ENCODE measurements around the gene GPR132. TPM values are rescaled to one million over a fixed set of nuclear protein-coding genes. Genes with fewer than 3 reads are reported as not detected.

Gene GPR132
- total RNA-seq, 1 experiment from 2014 or later: 0.10 TPM

DNA sequence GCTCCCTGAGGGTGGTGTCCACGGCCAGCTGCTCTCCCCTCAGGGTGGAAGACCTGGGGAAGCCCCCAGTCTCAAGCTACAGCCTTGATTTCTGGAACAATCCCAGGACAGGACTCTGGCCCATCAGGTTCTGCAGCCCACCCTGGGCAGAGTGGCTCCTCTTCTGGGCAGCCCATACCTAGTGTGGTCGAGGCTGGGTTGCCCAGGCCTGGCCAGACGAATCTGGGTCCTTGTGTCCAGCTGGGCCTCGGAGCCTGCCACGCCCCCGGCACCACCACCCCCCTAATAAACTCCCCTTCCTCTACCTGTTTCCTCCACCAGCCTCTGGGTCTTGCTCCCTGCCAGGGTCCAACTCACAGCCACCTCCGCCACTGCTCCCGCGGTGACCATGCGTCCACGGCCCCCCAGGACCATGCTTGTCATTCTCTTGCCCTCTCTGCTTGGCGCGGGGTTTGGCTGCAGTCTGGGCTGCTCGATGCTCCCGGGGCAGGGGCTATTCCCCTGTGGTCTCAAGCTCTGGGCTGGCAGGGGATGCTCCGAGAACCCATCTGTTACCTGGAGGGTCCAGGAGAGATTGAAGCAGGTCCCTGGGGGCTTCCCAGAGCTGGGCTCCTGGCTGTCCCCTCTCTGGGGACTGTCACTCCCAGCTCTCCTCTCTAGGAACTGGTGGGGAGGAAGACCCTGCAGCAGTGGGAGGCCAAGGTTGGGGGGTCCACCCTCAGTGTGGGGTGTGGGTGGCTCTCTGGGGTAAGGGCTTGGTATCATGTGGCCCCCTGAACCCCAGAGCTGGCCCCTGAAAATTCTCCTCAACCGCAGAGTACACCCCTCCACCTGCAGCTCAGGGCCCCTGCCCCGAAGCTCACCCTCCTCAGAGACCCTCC is 8.7 kb upstream of the GPR132 start:
- Histone ChIP-seq H3K36me3 (ENCODE audit: control insufficient read depth in 1 of 2, insufficient read depth in 2 of 2, low read length in 2 of 2) (no peaks in the 10 kb centered on the region), H4K20me1 (ENCODE audit: insufficient read depth) (no peaks in the 10 kb centered on the region), H3K27ac (ENCODE audit: low read depth, low read length) (no peak overlapping the region), H3K9me2 (ENCODE audit: insufficient read depth) (no peaks in the 10 kb centered on the region), H3K79me2 (ENCODE audit: insufficient read depth, low read length) (no peaks in the 10 kb centered on the region), H3K9me3 (ENCODE audit: control insufficient read depth in 1 of 2, insufficient read depth in 1 of 2, low read depth in 1 of 2, low read length in 2 of 2) (no peaks in the 10 kb centered on the region), H3K27me3 (ENCODE audit: insufficient read depth, low read length) (no peaks in the 10 kb centered on the region), H3K4me2 (ENCODE audit: low read length) (no peak overlapping the region), H3K4me3 (replicated peaks in 1 of 2; ENCODE audit: low read depth in 1 of 2, low read length in 2 of 2) (no peak overlapping the region), H3K9ac (ENCODE audit: low read length) (no peak overlapping the region), H2AFZ (ENCODE audit: low read depth, low read length, poor library complexity, severe bottlenecking) (no peak overlapping the region), H3K4me1 (ENCODE audit: control insufficient read depth in 1 of 2, insufficient read depth in 2 of 2, low read length in 2 of 2) (peaks cover 0 to 14% of the 10 kb centered on the region in 2 experiments; a peak in 2 of 4 replicates)
- ATAC-seq (no peak), DNase-seq (ENCODE audit: low read depth, low spot score) (no peak)
- ChIA-PET CTCF (no interaction called here), RAD21 (ENCODE audit: low non-redundant PET in 1 of 2, low total read pairs in 2 of 2, uncharacterized antibody in 2 of 2, unreplicated experiment in 2 of 2) (no interaction called here), POLR2A (interaction anchor here (1.0 kb wide), 1 partner anchor 10 kb away, joined by 3 read pairs; no protein-coding TSS in a partner anchor)
- no peak for TF ChIP-seq FOSL1 (IDR thresholded peaks at IDR 0.05; ENCODE audit: low read depth)
- TF ChIP-seq, protein P1, sequence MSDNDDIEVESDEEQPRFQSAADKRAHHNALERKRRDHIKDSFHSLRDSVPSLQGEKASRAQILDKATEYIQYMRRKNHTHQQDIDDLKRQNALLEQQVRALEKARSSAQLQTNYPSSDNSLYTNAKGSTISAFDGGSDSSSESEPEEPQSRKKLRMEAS (IDR thresholded peaks at IDR 0.05): no peak
- TF ChIP-seq, protein P2, sequence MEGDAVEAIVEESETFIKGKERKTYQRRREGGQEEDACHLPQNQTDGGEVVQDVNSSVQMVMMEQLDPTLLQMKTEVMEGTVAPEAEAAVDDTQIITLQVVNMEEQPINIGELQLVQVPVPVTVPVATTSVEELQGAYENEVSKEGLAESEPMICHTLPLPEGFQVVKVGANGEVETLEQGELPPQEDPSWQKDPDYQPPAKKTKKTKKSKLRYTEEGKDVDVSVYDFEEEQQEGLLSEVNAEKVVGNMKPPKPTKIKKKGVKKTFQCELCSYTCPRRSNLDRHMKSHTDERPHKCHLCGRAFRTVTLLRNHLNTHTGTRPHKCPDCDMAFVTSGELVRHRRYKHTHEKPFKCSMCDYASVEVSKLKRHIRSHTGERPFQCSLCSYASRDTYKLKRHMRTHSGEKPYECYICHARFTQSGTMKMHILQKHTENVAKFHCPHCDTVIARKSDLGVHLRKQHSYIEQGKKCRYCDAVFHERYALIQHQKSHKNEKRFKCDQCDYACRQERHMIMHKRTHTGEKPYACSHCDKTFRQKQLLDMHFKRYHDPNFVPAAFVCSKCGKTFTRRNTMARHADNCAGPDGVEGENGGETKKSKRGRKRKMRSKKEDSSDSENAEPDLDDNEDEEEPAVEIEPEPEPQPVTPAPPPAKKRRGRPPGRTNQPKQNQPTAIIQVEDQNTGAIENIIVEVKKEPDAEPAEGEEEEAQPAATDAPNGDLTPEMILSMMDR (IDR thresholded peaks at IDR 0.05 in 2 of 3, conservative IDR thresholded peaks at IDR 0.05 in 1 of 3; ENCODE audit: borderline replicate concordance in 1 of 3, insufficient read depth in 1 of 3, low read depth in 2 of 3, low read length in 2 of 3): no peak
- no peak for TF ChIP-seq SRF (IDR thresholded peaks at IDR 0.05; ENCODE audit: low read depth)
- TF ChIP-seq ZNF274 (IDR thresholded peaks at IDR 0.05; ENCODE audit: low read depth, low read length): no peak
- no peak for TF ChIP-seq POLR2A (IDR thresholded peaks at IDR 0.05; ENCODE audit: borderline replicate concordance, extremely low read depth, insufficient read depth, insufficient read length)
- TF ChIP-seq TCF7L2 (IDR thresholded peaks at IDR 0.05; ENCODE audit: borderline replicate concordance, extremely low read depth, insufficient read depth, insufficient read length): no peak
- TF ChIP-seq CBX3 (IDR thresholded peaks at IDR 0.05; ENCODE audit: low read depth): no peak
- TF ChIP-seq EZH2phosphoT487 (IDR thresholded peaks at IDR 0.05; ENCODE audit: borderline replicate concordance): no peak
- no peak for TF ChIP-seq POLR2AphosphoS5 (IDR thresholded peaks at IDR 0.05; ENCODE audit: low read depth, low read length)
- no peak for TF ChIP-seq ELF1 (IDR thresholded peaks at IDR 0.05; ENCODE audit: borderline replicate concordance, low read depth)
- TF ChIP-seq, protein P3, sequence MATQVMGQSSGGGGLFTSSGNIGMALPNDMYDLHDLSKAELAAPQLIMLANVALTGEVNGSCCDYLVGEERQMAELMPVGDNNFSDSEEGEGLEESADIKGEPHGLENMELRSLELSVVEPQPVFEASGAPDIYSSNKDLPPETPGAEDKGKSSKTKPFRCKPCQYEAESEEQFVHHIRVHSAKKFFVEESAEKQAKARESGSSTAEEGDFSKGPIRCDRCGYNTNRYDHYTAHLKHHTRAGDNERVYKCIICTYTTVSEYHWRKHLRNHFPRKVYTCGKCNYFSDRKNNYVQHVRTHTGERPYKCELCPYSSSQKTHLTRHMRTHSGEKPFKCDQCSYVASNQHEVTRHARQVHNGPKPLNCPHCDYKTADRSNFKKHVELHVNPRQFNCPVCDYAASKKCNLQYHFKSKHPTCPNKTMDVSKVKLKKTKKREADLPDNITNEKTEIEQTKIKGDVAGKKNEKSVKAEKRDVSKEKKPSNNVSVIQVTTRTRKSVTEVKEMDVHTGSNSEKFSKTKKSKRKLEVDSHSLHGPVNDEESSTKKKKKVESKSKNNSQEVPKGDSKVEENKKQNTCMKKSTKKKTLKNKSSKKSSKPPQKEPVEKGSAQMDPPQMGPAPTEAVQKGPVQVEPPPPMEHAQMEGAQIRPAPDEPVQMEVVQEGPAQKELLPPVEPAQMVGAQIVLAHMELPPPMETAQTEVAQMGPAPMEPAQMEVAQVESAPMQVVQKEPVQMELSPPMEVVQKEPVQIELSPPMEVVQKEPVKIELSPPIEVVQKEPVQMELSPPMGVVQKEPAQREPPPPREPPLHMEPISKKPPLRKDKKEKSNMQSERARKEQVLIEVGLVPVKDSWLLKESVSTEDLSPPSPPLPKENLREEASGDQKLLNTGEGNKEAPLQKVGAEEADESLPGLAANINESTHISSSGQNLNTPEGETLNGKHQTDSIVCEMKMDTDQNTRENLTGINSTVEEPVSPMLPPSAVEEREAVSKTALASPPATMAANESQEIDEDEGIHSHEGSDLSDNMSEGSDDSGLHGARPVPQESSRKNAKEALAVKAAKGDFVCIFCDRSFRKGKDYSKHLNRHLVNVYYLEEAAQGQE (IDR thresholded peaks at IDR 0.05; ENCODE audit: low read depth): no peak
- TF ChIP-seq ZFX (IDR thresholded peaks at IDR 0.05): no peak
- no peak for TF ChIP-seq RAD21 (IDR thresholded peaks at IDR 0.05; ENCODE audit: low read depth)
- TF ChIP-seq JUND (IDR thresholded peaks at IDR 0.05): no peak
- no peak for TF ChIP-seq SIN3A (IDR thresholded peaks at IDR 0.05; ENCODE audit: low read depth)
- TF ChIP-seq, protein P4, sequence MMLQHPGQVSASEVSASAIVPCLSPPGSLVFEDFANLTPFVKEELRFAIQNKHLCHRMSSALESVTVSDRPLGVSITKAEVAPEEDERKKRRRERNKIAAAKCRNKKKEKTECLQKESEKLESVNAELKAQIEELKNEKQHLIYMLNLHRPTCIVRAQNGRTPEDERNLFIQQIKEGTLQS (IDR thresholded peaks at IDR 0.05): no peak
- no peak for TF ChIP-seq EZH2 (IDR thresholded peaks at IDR 0.05)
- intact Hi-C loops (cut with micrococcal nuclease): no loop called here
- no TSS peak for BruUV-seq (replicated peaks)
